Measurements from ENCODE around the gene RPL37A.

RPL37A gene

DNA sequence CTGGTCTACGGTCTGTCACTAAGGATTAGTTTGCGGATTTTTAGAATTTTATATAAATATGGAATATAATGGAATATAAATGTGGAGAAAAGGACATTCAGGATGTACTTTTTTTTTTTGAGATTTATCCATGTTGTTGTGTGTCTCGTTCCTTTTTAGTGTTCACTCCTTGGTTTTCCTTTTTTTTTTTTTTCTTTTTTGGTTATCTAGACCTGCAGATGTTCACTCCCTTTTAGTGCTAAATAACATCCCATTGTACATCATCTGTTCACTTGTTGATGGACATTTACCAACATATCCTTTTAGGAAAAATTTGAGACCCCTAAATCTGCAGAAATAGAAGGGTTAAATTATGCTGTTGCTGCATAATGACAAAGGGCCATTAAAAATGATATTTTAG lies 25.5 kb upstream of the RPL37A start:
- TF ChIP-seq, protein P1, sequence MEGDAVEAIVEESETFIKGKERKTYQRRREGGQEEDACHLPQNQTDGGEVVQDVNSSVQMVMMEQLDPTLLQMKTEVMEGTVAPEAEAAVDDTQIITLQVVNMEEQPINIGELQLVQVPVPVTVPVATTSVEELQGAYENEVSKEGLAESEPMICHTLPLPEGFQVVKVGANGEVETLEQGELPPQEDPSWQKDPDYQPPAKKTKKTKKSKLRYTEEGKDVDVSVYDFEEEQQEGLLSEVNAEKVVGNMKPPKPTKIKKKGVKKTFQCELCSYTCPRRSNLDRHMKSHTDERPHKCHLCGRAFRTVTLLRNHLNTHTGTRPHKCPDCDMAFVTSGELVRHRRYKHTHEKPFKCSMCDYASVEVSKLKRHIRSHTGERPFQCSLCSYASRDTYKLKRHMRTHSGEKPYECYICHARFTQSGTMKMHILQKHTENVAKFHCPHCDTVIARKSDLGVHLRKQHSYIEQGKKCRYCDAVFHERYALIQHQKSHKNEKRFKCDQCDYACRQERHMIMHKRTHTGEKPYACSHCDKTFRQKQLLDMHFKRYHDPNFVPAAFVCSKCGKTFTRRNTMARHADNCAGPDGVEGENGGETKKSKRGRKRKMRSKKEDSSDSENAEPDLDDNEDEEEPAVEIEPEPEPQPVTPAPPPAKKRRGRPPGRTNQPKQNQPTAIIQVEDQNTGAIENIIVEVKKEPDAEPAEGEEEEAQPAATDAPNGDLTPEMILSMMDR (IDR thresholded peaks at IDR 0.05; ENCODE audit: insufficient read depth, low read length) = no peak
- no peak for TF ChIP-seq SPI1 (IDR thresholded peaks at IDR 0.05; ENCODE audit: borderline replicate concordance, low read depth)
- no peak for TF ChIP-seq POLR2AphosphoS5 (IDR thresholded peaks at IDR 0.05; ENCODE audit: low read depth)
- TF ChIP-seq, protein P2, sequence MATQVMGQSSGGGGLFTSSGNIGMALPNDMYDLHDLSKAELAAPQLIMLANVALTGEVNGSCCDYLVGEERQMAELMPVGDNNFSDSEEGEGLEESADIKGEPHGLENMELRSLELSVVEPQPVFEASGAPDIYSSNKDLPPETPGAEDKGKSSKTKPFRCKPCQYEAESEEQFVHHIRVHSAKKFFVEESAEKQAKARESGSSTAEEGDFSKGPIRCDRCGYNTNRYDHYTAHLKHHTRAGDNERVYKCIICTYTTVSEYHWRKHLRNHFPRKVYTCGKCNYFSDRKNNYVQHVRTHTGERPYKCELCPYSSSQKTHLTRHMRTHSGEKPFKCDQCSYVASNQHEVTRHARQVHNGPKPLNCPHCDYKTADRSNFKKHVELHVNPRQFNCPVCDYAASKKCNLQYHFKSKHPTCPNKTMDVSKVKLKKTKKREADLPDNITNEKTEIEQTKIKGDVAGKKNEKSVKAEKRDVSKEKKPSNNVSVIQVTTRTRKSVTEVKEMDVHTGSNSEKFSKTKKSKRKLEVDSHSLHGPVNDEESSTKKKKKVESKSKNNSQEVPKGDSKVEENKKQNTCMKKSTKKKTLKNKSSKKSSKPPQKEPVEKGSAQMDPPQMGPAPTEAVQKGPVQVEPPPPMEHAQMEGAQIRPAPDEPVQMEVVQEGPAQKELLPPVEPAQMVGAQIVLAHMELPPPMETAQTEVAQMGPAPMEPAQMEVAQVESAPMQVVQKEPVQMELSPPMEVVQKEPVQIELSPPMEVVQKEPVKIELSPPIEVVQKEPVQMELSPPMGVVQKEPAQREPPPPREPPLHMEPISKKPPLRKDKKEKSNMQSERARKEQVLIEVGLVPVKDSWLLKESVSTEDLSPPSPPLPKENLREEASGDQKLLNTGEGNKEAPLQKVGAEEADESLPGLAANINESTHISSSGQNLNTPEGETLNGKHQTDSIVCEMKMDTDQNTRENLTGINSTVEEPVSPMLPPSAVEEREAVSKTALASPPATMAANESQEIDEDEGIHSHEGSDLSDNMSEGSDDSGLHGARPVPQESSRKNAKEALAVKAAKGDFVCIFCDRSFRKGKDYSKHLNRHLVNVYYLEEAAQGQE (IDR thresholded peaks at IDR 0.05; ENCODE audit: insufficient replicate concordance, low read depth) = no peak
- DNase-seq (ENCODE audit: low read depth in 1 of 2, low spot score in 1 of 2) = no peak
- no peak overlapping the region for H3K4me3 ChIP-seq (replicated peaks; ENCODE audit: insufficient read depth, low read length)

DNA sequence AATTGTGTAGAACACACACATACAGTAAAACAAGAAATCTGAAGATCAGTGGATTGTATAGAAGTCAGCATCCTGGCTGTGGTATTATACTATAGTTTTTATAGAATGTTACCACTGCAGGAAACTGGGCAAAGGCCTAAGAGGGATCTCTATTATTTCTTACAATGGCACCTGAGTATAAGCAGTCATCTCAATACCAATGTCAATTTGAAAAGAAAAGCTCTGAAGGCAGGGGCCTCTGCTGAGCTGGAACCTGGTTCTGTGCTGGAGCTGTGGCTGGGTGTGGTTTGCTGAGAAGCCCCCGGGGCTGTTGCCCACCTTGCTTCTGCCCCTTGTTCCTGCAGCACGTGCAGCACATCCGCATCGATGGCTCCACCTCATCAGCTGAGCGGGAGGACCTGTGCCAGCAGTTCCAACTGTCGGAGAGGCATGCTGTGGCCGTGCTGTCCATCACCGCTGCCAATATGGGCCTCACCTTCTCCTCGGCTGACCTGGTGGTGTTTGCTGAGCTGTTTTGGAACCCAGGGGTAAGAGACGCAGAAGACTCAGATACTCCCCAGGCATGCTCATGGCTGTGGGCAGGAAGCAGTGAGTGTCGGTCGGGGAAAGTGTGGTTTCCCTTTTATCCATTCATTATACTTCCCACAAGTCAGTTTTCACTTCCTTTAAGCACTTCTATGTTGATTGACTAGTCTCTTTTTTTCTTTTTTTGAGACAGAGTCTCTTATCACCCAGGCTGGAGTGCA lies 23.5 kb upstream of the RPL37A start:
- Histone ChIP-seq H3K4me3 (replicated peaks; ENCODE audit: insufficient read depth, low read length) (no peak overlapping the region), H3K27ac (replicated peaks) (peak overlapping the region; percentile 26; the same call in 1 of the 2 replicates), H3K27me3 (ENCODE audit: insufficient read depth, poor library complexity, severe bottlenecking) (no peaks in the 10 kb centered on the region)
- DNase-seq (ENCODE audit: low read depth in 1 of 2, low spot score in 1 of 2) = peak; percentile 26 to 31
- no peak for TF ChIP-seq SPI1 (IDR thresholded peaks at IDR 0.05; ENCODE audit: borderline replicate concordance, low read depth)
- TF ChIP-seq POLR2AphosphoS5 (IDR thresholded peaks at IDR 0.05; ENCODE audit: low read depth) = no peak
- no peak for TF ChIP-seq GABPA (IDR thresholded peaks at IDR 0.05; ENCODE audit: low read depth)
- TF ChIP-seq, protein P1 (IDR thresholded peaks at IDR 0.05; ENCODE audit: insufficient read depth, low read length) = no peak
- TF ChIP-seq, protein P2 (IDR thresholded peaks at IDR 0.05; ENCODE audit: insufficient replicate concordance, low read depth) = no peak

More for the DNA sequence above, 25.5 kb upstream of the RPL37A start:
- Histone ChIP-seq H3K27ac (replicated peaks) (no peak overlapping the region), H3K27me3 (ENCODE audit: insufficient read depth, poor library complexity, severe bottlenecking) (no peaks in the 10 kb centered on the region)

DNA sequence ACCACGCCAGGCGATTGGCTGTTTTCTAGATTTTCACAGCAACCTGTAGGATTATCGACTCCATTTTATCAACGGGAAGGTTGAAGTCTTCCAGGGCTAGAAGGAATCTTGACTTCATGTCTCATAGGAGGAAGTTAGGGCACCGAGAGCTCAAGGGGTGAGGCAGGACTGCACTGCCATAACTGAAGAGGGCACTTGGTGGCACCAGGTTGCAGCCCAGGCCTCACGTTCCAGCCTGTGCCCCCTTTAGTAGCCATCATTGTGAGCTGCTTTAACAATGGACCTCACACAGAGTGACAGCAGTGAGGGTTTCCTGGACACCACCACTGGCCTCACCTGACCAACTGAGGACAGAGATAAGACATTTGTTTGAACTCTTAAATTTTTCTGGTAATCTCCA lies 22.9 kb upstream of the RPL37A start:
- TF ChIP-seq, protein P1 (IDR thresholded peaks at IDR 0.05; ENCODE audit: insufficient read depth, low read length) = no peak
- TF ChIP-seq, protein P2 (IDR thresholded peaks at IDR 0.05; ENCODE audit: insufficient replicate concordance, low read depth) = no peak
- TF ChIP-seq POLR2AphosphoS5 (IDR thresholded peaks at IDR 0.05; ENCODE audit: low read depth) (no peak), GABPA (IDR thresholded peaks at IDR 0.05; ENCODE audit: low read depth) (no peak), SPI1 (IDR thresholded peaks at IDR 0.05; ENCODE audit: borderline replicate concordance, low read depth) (no peak)
- no peak for DNase-seq (ENCODE audit: low read depth in 1 of 2, low spot score in 1 of 2)
- Histone ChIP-seq H3K4me3 (replicated peaks; ENCODE audit: insufficient read depth, low read length) (no peak overlapping the region), H3K27me3 (ENCODE audit: insufficient read depth, poor library complexity, severe bottlenecking) (no peaks in the 10 kb centered on the region), H3K27ac (replicated peaks) (peak overlapping the region; percentile 26; the same call in 1 of the 2 replicates)
